Stimulated activated naive CD8-positive, alpha-beta T cell treated with anti-CD3 and anti-CD28 coated beads, Interleukin-15, Interleukin-2, amounts not matched to agents 100 U/mL and 50 U/mL, for 24 hours (primary cell): Measurements from ENCODE around the gene NEURL1.
"Not testable (repeated sequence)": the region's sequence is repeated elsewhere in the genome, so short reads cannot be mapped to it uniquely, and the experiment has no call there.

Source experiments
- ATAC-seq: fragments of 150-1000 bp; cut with Tn5 transposase; one replicate; pipeline ENCODE4 v1.10.0; 2021
- DNase-seq: peaks from one replicate; pipeline ENCODE4 v3.0.0; 2021

Gene NEURL1

DNA sequence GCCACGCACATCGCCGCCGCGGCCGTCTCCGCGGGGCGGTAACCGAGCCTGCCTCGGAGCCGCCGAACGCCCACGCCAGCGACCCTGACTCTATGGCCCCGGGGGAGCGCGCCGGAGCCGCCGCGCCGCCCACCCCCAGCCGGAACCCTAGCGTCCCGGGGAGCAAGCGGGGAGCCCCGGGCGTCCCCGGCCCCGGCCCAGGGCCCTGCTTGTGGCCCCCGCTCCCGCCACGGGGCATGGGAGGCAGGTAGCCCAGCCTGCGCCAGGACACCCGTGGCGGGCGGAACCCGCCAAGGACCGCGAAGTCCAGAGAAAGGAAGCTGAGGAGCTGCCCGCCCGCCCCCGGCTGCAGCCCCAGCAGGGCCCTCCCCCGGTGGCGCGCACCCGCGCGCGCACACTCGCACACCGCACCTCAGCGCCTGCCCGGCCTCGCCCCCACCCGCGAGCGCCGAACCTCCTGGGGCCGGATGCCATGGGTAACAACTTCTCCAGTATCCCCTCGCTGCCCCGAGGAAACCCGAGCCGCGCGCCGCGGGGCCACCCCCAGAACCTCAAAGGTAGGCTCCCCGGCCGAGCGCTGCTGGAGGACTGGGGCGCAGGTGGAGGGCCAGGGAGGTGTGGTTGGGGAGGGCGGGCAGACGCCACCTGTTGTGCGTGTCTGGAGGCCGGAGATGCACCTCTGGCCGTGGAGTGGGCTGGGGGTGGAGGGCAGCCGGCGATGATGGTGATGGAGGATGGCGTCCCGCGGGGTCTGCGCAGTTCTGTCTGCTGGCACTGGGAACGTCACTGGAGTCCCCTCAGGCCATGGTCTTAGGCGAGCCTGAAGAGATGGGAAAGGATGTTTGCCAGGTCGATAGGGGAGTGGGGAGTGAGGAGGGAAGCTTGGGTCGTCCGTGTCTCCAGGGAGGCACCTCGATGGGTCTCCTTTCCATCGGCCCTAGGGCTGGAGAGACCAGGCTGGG is 692 bp downstream of the NEURL1 start:
- DNase-seq (peak; percentile 30), ATAC-seq (peak; percentile 8)

DNA sequence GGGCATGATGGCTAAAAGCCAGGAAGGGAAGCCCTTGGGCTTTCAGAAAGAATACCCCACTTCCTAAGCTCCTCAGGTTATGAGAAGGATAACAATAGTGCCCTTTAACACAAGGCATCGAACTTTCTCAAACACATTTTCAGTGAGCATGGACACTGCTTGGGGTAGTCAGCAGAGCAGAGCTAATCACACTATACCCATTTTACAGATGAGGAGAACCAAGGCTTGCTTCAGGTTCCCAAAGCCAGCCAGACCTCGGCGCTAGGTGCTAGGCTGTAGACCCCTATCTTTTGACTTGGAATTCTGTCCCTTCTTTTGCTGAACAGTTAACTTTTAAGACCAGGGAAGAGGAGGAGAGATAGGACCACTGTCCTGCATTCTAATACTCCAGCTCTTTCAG is 1.8 kb downstream of the NEURL1 start:
- DNase-seq (no peak), ATAC-seq (no peak)

DNA sequence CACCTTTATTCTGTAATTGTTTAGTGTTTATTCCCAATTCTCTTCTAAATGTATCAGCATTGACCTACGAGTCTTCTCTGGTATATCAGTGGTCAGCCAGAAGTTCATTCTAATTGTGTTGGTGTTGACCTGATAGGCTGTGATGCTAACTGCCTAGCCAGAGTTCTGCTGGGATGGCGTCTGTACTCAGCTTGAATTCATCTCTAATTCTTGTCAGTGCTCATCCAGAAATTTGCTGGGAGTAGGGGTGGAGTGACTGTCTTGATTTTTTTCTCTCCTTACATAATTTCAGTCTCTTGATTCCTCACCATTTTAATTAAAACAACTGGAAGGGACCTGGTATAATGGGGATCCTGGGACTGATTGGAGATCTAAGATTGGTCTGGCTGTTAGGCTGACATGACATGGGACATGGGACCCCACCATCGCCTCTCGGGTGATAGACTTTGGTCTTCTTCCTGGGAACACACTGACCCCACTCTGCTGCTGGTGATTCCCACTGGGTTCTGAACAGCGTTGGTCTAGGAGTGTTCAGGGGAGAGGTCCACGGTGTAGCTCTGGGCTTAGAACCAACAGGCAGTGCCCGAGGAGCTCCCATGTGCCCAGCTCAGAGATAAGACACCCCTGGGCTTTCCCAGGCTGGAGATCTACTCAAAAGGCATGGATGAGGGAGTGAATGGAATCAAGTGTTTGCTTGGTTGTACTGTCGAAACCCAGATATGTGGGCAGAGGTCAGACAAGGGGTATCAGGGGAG is 3.8 kb downstream of the NEURL1 start:
- DNase-seq (no peak), ATAC-seq (no peak)

DNA sequence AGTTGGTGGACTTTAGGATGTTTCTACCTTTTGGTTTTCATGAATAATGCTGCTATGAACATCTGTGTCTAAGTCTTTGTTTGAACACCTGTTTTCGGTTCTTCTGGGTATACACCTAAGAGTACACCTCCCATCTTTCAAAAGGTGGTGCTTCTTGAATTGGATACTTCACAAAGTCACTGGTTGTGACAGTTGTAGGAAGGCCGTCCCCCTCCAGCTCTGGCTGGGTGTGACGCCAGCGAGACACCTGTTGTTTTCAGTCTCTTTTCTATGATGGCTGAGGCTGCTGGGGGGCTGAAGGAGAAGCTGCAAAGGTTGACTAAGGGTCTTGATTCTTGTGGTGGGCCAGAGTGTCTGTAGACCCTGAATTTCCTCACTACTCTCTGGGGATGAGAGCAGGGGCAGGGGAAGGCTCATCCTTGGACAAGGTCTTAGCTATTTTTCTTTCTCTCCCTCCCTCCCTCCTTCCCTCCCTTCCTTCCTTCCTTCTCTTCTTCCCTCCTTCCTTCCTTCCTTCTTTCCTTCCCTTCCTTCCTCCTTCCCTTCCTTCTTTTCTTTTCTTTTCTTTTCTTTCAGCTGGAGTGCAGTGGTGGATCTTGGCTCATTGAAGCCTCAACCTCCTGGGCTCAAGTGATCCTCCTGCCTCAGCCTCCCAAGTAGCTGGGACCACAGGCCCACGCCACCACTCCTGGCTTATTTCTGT is 5.6 kb downstream of the NEURL1 start:
- DNase-seq (no peak), ATAC-seq (no peak)

DNA sequence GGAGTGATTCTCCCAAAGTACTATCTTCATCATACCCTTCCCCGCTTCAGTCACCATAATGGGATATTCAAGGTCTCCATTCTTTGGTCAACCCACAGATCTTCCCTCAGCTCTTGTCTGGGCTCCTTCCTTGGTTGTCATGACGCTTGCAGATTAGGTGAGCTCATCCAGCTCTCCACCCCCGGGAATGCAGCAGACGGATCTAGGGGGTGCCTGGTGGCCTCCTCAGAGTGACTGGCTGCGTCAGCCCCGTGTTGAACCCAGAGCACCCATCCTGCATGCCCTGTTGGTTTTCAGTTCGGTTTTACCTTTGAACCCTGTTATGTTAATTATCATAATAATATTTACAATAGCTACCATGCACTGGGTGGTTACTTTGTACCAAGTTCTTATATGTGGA is 6.4 kb downstream of the NEURL1 start:
- no peak for ATAC-seq
- DNase-seq = no peak

DNA sequence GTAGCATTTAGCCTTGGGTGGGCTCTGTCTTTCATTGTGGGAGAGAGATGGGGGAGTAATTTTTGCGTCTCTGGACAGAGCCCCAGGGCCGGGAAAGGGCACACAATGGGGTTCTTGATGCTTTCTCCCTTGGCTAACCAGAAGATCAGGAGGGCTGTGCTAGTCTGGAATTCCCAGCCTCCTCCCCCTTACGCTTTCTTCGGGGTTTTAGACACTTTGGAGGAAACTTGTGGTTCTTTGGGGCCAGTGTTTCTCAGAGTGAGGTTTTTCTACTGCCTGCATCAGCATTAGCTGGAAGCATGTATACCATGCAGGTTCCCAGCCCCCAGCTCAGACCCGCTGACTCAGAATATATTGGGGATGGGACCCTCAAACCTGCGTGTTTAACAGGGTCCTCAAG is 7.0 kb downstream of the NEURL1 start:
- peak; percentile 3 for ATAC-seq

DNA sequence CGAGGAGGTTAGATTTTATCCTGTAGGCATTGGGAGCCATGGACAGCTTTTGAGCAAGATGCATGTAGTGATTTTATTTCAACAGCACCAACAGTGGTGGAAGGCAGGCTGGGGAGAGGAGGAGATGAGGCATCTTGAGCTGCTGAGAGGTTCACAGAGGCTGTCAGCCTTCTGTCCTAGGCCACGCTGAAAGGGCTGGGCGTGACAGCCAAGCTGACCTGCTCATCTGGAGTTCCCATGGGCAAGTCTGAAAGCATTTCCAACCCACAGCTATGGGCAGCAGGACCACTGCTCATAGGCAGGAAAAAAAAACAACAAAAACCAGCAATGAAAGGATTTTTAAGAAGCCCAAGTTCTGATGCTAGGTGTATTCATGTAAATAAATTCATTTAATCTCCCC is 7.7 kb downstream of the NEURL1 start:
- ATAC-seq = no peak
- DNase-seq = no peak

More for the DNA sequence above, 7.0 kb downstream of the NEURL1 start:
- no peak for DNase-seq

DNA sequence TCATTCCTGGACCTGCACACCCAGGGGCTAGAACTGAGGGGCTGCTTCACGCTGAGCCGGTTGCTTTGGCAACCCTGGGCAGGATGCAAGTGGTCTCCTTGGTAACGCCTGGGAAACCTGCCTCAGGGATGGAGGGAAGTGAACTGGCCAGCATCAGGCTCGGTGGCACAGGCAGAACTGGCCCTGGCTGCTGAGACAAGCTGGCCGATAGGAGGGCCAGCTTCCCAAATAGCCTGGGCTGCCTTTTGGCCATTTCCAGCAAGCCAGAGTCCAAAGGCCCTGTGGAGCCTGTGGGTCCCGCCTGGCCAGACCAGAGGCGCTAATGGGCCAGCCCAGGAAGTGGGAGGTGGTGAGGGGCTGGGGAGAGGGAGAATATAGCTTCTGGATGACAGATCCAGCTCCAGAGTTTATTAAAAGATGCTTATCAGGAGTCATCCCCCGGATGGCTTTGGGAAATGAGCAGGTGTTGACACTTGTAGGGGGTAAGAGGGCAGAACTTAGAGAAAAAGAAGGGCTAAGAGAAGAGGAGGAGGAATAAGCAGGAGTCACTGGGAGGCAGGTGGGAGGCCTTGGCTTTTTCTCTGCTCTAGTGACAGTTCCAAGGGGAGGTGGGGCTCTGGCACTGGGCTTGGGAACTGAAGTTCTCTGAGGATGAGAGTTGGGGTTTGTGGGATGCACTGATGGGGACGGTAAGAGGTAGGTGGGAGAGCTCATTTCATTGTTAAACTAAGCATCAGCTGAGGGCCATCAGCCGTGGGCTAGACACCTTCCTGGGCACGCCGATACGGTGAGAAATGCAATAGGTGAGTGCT is 9.6 kb downstream of the NEURL1 start:
- DNase-seq (no peak), ATAC-seq (no peak)

DNA sequence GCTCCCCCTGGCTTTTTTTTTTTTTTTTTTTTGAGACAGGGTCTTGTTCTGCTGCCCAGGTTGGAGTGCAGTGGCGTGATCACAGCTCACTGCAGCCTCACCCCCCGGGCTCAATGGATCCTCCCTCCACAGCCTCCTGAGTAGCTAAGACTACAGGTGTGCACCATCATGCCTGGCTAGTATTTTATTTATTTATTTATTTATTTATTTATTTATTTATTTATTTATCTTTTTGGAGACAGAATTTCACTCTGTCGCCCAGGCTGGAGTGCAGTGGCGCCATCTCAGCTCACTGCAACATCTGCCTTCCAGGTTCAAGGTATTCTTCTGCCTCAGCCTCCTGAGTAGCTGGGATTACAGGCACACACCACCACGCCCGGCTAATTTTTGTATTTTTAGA is 10.3 kb downstream of the NEURL1 start:
- DNase-seq, ATAC-seq: not testable (repeated sequence)

DNA sequence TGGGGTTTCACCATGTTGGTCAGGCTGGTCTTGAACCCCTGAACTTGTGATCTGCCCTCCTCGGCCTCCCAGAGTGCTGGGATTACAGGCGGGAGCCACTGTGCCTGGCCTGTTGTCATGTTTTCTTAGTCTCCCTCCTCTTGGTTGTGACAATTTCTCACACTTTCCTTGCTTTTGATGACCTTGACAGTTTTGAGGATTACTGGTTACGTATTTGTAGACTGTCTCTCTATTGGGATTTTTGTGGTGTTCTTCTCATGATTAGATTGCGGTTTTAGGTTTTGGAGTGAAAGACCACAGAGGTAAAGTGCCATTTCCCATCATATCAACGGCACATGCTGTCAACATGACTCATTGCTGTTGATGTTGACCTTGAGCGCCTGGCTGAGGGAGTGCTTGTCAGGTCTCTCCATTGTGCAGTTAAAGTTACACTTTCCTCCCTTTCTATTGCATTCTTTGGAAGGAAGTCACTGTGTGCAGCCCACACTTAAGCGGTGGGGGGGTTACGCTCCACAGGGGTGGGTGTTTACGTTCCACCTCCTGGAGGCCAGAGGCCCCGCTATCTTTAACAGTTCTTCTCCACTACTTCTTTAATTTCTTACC is 10.8 kb downstream of the NEURL1 start:
- DNase-seq (peak; percentile 47), ATAC-seq (peak; percentile 90)

DNA sequence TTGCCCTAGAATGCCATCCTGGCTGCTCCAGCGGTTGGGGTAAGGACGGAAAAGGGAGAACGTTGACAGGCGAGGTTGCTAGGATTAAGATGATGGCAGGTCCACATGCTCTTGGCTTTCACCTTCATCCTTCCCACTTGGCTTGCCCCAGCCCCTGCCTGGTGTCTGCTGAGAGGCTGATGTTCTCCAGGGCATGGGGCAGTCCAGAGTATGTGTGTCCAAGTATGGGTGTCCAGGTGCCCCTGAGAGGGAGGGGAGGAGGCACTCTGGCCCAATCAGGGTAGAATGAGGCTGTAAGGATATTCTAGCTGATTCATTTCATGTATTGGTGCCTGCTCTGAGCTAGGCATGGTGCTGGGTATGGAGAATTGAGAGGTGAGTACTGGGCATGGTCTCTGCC is 12.6 kb downstream of the NEURL1 start:
- ATAC-seq = no peak

DNA sequence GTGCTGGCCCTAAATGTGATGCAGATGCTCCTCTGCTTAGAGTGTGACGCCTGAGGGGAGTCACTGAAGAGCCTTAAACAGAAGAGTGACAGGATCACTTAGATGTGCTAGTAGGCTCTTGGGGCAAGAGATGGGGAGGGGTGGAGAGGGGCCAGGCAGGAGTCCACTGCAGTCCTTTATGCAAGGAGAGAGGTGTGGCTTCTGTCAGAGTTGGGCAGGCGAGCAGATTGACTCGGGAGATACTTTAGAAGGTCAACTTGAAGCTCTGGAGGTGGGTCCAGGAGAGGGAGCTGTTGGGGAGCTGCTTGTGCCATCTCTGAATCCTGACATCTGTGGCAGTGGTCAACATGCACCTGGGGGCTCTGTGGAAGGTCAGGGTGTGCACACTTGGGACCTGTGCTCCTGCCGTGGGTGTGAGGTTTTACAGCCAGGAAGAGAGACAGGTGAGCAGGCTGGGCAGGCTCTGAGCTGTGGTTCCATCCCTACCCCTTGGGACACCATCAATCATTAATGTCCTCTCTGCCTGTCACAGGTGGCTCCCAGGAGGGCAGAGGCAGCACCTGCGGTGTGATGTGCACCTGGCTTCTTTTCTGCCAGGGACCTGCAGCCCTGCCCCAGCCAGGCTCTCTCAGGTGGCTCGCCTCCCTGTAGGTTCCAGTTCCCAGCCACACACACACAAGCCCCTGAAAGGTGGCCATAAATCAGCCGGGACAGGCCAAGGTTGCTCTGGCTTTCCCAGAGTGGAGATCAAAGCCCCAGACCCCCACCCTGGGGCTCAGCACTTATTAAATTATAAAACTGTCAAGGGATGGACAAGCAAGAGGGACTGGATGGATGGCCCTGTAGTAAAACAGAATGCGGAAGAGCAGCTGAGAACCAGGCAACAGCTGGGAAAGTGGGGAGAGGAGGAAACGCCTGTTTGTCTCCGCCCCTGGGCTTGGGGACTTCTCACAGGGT is 14.0 kb downstream of the NEURL1 start:
- DNase-seq (no peak), ATAC-seq (no peak)

More for the DNA sequence above, 12.6 kb downstream of the NEURL1 start:
- DNase-seq = no peak

DNA sequence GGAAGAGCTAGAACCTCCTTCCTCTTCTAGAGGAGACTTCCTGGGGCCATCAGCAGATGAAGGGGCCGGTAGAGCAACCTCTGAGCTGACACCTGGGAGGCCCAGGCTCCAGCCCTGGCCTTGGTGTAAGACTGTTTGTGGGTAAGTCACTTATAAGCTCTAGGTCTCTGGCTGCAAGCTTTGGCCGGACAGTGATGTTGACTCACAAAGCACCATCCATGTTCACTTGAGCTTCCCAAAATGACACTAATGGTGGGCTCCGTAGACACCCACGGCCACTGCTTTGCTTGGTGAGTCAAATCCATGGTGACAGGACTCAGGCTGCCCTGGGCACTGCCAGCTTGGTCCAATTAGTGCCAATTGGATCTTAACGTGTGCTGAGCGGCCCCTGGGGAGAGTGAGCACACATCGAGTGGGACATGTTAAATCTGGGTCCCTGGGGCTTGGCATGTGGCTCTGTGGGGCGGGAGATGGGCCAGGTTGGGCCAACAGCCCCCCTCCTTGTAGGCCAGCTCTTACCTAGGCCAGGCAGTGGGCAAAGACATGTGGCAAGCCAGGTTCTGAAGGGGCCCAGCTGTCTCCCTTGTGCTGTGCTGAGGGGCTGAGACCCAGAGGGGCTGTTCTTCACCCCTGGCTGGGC is 16.7 kb downstream of the NEURL1 start:
- ATAC-seq (no peak), DNase-seq (no peak)

DNA sequence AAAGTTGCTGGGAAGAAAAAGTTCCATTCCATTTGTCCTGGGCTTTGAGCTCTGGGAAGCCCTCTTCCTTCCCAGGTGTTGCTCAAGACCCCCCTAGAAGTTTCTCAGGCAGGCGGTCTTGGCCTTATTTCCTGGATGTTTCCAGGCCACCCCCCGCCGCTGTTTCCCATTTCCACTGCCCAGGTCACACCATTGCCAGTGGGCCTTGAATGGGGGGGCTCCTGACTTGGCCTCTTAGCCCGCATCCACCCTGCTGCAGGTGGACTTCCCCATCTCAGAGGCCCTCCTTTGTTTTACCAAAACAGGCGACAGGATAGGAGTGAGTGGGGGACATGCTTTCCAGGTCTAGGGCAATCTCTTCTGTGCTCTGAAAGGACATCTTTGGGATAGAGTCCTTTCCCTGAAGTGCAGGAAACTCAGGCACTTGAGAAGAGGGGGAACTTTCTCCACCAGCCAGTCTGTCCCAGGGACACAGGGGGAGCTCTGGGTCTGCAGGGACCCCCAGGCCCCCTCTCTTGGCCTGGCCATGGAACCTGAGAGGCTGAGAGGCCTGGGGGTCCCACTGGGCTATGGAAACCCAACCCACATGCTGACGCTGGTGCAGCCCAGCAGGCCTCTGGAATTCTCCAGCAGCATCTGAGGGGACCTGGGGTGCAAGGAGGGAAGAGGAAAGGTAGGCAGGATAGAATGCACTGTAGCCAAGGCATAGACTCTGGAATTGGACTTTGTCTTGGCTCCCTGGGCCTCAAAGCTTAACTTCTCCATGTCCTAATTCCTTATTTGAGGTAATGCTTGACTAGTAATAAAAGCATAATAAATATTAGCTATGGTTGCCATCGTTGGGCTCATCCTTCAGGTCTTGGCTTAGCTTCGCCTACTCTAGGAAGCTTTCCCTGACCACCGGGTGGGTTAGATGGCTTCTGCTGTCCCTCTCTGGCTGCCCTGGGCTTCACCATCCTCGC is 17.6 kb downstream of the NEURL1 start:
- ATAC-seq (no peak), DNase-seq (no peak)

DNA sequence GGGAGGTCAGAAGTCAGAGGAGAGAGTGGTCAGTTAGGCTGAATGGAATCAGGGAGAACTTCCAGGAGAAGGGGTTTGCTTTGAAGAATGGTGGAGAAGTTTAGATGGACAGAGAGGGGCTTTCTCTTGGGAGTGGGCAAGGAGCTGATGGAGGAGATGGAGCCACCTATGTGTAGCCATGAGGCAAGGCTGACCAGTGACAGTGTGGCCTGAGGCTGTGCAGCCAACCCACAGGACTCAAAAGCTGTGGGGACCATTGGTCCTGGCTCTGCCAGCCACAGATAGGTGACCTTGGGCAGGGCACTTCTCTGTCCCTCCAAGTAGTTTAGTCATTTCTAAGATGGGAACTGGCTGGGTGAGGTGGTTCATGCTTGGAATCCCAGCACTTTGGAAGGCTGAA is 18.7 kb downstream of the NEURL1 start:
- no peak for DNase-seq
- no peak for ATAC-seq

DNA sequence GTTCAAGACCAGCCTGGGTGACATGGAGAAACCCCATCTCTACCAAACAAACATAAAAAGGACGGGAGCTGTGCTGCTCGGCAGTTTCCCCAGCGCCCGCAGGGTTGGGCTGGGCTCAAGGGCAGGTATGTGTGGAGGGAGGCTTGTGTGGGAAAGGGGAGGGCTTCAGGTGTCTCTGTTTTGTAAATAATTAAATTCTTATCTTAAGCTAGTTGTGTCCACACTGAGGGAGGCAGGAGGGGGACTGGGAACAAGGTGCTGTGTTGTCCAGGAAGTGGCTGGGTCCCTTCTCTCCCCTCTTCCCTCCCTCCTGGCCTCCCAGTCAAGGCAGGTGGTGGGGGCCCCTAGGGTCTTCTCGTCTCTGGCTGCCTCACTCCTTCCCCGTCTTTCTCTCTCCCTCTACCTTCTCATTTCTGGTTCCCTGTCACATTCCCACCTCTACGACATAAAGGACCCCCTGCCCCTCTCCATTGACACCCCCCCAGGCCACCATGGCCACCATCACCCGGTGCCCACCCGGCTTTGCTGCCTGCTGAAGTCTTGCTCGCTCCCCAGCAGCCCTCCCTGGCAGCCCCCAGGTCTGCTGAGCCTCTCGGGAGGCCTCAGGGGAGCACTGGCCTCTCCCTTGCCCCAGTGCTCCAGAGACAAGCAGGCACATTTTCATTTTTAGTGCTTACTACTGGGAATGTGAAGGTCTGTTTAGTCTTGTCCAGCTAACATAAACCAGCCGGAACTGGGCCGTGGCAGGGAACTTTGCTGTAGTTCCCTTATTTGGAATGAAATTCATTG is 19.3 kb downstream of the NEURL1 start:
- DNase-seq = no peak
- ATAC-seq = no peak

DNA sequence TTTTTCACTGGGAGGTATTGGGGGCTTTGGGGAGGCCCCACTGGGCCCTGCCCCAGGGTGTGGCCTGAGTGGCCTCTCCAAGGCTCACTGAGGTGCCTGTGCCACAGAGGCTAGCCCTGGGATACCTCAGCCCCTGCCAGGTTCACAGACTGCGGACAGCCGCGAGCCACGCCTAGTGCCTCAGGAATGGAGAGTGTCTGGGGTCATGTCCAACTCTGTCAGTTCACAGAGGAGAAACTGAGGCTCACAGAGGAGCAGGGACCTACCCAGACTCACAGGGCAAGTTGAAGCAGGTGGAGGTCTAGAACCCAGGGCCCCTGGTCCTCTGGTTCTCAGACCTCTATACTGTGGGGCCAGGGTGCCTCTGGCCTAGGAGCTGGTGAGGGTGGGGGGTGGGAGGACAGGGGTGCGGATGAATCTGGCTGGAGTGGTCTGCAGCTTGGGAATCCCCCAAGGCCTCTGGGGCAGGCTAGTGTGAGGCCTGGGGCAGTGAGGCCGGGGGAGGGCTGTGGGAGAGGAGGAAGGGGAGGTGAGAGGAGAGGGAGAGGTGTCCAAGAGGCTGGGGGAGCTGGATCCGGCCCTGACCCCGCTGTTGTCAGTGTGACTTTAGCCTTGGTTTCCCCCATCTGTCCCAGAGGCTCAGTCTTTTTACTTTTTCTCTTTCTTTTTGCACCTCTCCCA is 20.0 kb downstream of the NEURL1 start:
- ATAC-seq = no peak
- DNase-seq = no peak
